OCI-LY3 (cell line): ENCODE data around the gene TFRC.
"Not testable (repeated sequence)": the region's sequence is repeated elsewhere in the genome, so short reads cannot be mapped to it uniquely, and the experiment has no call there.

Experiments
- CTCF ChIP-seq: fragments of 200-600, 300-600 bp; sonication (generic); IDR thresholded peaks from 2 replicates; pipeline ENCODE4 v1.5.1; 2014; ENCODE audit warnings: antibody characterized with exemption, low read length, low read depth
- EZH2phosphoT487 ChIP-seq: fragments of 200-600 bp; shearing (Covaris generic); IDR thresholded peaks from 2 replicates; pipeline ENCODE4 v1.6.1; 2018; ENCODE audit warnings: antibody characterized with exemption, mixed run types, low read depth

DNA sequence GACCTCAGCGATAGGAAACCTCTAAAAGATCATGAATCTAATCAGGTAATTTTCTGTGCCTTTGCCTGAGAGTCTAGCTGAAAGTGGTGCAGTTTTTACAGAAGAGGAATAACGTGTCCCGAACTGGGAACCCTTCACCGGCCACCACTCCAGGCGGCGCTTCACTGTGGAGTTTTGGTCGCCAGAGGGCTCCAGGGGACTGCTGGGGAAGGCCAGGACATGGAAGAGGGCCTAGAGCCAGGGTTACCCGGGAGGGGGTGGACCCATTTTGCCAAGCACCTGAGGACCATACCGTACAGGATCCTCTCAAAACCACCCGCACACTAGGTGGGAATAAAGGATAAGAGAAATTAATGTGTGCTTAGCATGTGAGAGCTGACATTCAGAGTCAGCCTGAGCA lies 55.8 kb downstream of the TFRC start:
- peak; percentile 64 for TF ChIP-seq CTCF
- TF ChIP-seq EZH2phosphoT487: not testable (repeated sequence)
